B cell (primary cell): ENCODE results near the gene ELOB. TPM values are rescaled to one million over a fixed set of nuclear protein-coding genes. Genes with fewer than 3 reads are reported as not detected.

Experiments used
- ATAC-seq: fragments of 200-7000 bp; cut with Tn5 transposase; one replicate; pipeline ENCODE4 v1.10.0; 2021; ENCODE audit warnings: low read depth, mild to moderate bottlenecking, moderate number of reproducible peaks, moderate library complexity
- CTCF ChIA-PET: fragments of 350-600 bp; sonication (Branson Sonifier 250); formaldehyde crosslinking; loops from one replicate; lab custom pipeline; 2021; ENCODE audit warnings: antibody characterized with exemption, inconsistent platforms; lab: Charles Lee
- POLR2A ChIA-PET: fragments of 350-600 bp; sonication (Branson Sonifier 250); formaldehyde crosslinking; loops from one replicate; lab custom pipeline; 2021; ENCODE audit warnings: antibody characterized with exemption; lab: Charles Lee
- DNase-seq: peaks from one replicate; pipeline ENCODE4 v3.0.0; 2013
- H2AFZ ChIP-seq: 2 replicates; pipeline ENCODE4 v1.6.1; 2012; ENCODE audit warnings: mild to moderate bottlenecking, low read depth, low read length; ENCODE audit not compliant: insufficient read depth, poor library complexity, severe bottlenecking
- H3K27ac ChIP-seq, 2 donors: 1 replicate in 1 of 2; 2 replicates in 1 of 2; pipeline ENCODE4 v1.5.1; 2012 to 2013; ENCODE audit warnings: low read length in 2 of 2, mild to moderate bottlenecking in 2 of 2, moderate library complexity in 1 of 2
- H3K27me3 ChIP-seq, 4 experiments: fragments of 200-600 bp in 1 of 4; sonication (generic) in 1 of 4; replicated peaks in 1 of 4; 1 replicate in 2 of 4; 2 replicates in 2 of 4; pipeline versions ENCODE4 v1.6.1 to v1.7.0; 2013 to 2016; ENCODE audit warnings: low read length in 3 of 4, mild to moderate bottlenecking in 2 of 4, mixed read lengths in 1 of 4, moderate library complexity in 1 of 4; ENCODE audit not compliant: insufficient read depth in 4 of 4, control insufficient read depth in 3 of 4; ENCODE audit errors: control extremely low read depth in 1 of 4
- H3K36me3 ChIP-seq, 2 experiments: replicated peaks in 1 of 2; 1 replicate in 1 of 2; 2 replicates in 1 of 2; pipeline versions ENCODE4 v1.6.1 to v1.7.1; 2013; ENCODE audit warnings: low read length in 1 of 2; ENCODE audit not compliant: insufficient read depth in 2 of 2, control insufficient read depth in 1 of 2; ENCODE audit errors: control extremely low read depth in 1 of 2, extremely low read depth in 1 of 2
- H3K4me1 ChIP-seq, 2 donors: fragments of 200-600 bp in 1 of 2; sonication (generic) in 1 of 2; 1 replicate in 1 of 2; 2 replicates in 1 of 2; pipeline versions ENCODE4 v1.5.1 to v1.6.1; 2013 to 2017; ENCODE audit warnings: low read length in 2 of 2; ENCODE audit not compliant: control insufficient read depth in 2 of 2, insufficient read depth in 2 of 2
- H3K4me2 ChIP-seq: replicated peaks from 2 replicates; pipeline ENCODE3; 2012; ENCODE audit warnings: mild to moderate bottlenecking, low read depth, low read length; ENCODE audit not compliant: poor library complexity, severe bottlenecking
- H3K4me3 ChIP-seq, 5 experiments: fragments of 200-600 bp in 1 of 5; sonication (generic) in 1 of 5; 1 replicate in 3 of 5; 2 replicates in 2 of 5; pipeline versions ENCODE4 v1.5.1 to v1.7.0; 2011 to 2016; ENCODE audit warnings: low read length in 4 of 5, mild to moderate bottlenecking in 4 of 5, low read depth in 2 of 5, control low read depth in 1 of 5, moderate library complexity in 1 of 5; ENCODE audit not compliant: insufficient read depth in 1 of 5; ENCODE audit errors: control extremely low read depth in 1 of 5, extremely low read depth in 1 of 5
- H3K79me2 ChIP-seq: fragments of 200-600 bp; sonication (generic); one replicate; pipeline ENCODE4 v1.6.0; 2016; ENCODE audit warnings: low read length; ENCODE audit not compliant: control insufficient read depth, insufficient read depth
- H3K9ac ChIP-seq: fragments of 200-600 bp; sonication (generic); 2 replicates; pipeline ENCODE4 v1.6.1; 2017; ENCODE audit warnings: mild to moderate bottlenecking, low read length, moderate library complexity
- H3K9me3 ChIP-seq, 3 donors: one replicate each; pipeline versions ENCODE4 v1.6.1 to v1.7.1; 2013; ENCODE audit warnings: low read length in 2 of 3; ENCODE audit not compliant: control insufficient read depth in 2 of 3, insufficient read depth in 1 of 3; ENCODE audit errors: control extremely low read depth in 1 of 3
- H4K20me1 ChIP-seq: 2 replicates; pipeline ENCODE4 v1.6.0; 2012; ENCODE audit warnings: mild to moderate bottlenecking, low read length; ENCODE audit not compliant: insufficient read depth, control insufficient read depth, poor library complexity, severe bottlenecking
- H3K27ac Mint-ChIP-seq: one replicate; pipeline ENCODE4 v1.8.0; 2021; ENCODE audit warnings: mixed read lengths
- H3K27me3 Mint-ChIP-seq: one replicate; pipeline ENCODE4 v1.8.0; 2021; ENCODE audit warnings: mixed read lengths
- H3K4me1 Mint-ChIP-seq: one replicate; pipeline ENCODE4 v1.8.0; 2021; ENCODE audit warnings: mixed read lengths
- H3K4me3 Mint-ChIP-seq: one replicate; pipeline ENCODE4 v1.8.0; 2021; ENCODE audit warnings: mixed read lengths
- H3K9me3 Mint-ChIP-seq: one replicate; pipeline ENCODE4 v1.8.0; 2022; ENCODE audit warnings: mixed read lengths; ENCODE audit not compliant: insufficient read depth
- CTCF ChIP-seq: fragments of 200-600 bp; IDR thresholded peaks from one replicate; pipeline ENCODE4 v1.8.0; 2022; ENCODE audit warnings: antibody characterized with exemption, mild to moderate bottlenecking
- EZH2 ChIP-seq: IDR thresholded peaks from 2 replicates; pipeline ENCODE4 v1.6.1; 2012; ENCODE audit warnings: borderline replicate concordance, low read depth, mild to moderate bottlenecking, moderate library complexity, low read length; ENCODE audit not compliant: insufficient read depth, poor library complexity, severe bottlenecking
- WGBS: methylation state at CpG from one replicate; pipeline ENCODE4 v1.1.5; 2013; ENCODE audit warnings: missing lambda C conversion rate; ENCODE audit not compliant: insufficient coverage; 5-methylcytosine and 5-hydroxymethylcytosine counted together
- intact Hi-C: fragments of 100-400 bp; cut with micrococcal nuclease; formaldehyde crosslinking; loops from one replicate; pipeline ENCODE4 v1.10.0; 2022
- polyA plus RNA-seq: library from polyadenylated mRNA; depleted of rRNA; stranded (reverse); fragments of >200 nt; gene quantifications from 2 replicates; pipeline ENCODE4 v1.2.3, GENCODE V29; 2012
- total RNA-seq, 2 donors: library from RNA; stranded (reverse); fragments of 120-200 nt in 1 of 2; gene quantifications; 1 replicate in 1 of 2; 2 replicates in 1 of 2; pipeline versions ENCODE4 v1.2.3 to v1.2.4, GENCODE V29; 2013 to 2022

The ELOB gene
- total and polyA plus RNA-seq, 2 donors (not counting 1 experiment from before 2014, with no cell fraction given) = 93.1 to 136 TPM

GRCh38 chr16:2751577-2752034, 25.5 kb downstream of the ELOB start:
- Histone ChIP-seq H4K20me1 (peaks cover 38% of the 10 kb centered on the region), H3K4me1 (peaks cover 36 to 45% of the 10 kb centered on the region in 2 donors), H2AFZ (peak overlapping the region; percentile 99), H3K4me2 (peak overlapping the region; percentile 97), H3K27me3 (no peaks in the 10 kb centered on the region), H3K9me3 (peaks cover 0 to 10% (median 3%) of the 10 kb centered on the region in 3 donors), H3K9ac (peak overlapping the region; percentile 92), H3K27ac (peak overlapping the region; percentile 95 to 98), H3K36me3 (peaks cover 0 to 4% of the 10 kb centered on the region in 2 experiments), H3K4me3 (peak overlapping the region in 4 of 5 experiments; percentile 68 to 97 (median 80)), H3K79me2 (peaks cover 58% of the 10 kb centered on the region)
- ChIA-PET POLR2A (interaction anchor here (3.5 kb wide), 1 partner anchor 26 kb away, joined by 31 read pairs; the partner anchor contains the start of gene ELOB), CTCF (no interaction called here)
- Mint-ChIP-seq H3K4me1 (peaks cover 44% of the 10 kb centered on the region), H3K27ac (peak overlapping the region; percentile 99), H3K9me3 (peaks cover 2% of the 10 kb centered on the region), H3K27me3 (no peaks in the 10 kb centered on the region), H3K4me3 (peak overlapping the region; percentile 95)
- DNase-seq (no peak), ATAC-seq (no peak)
- TF ChIP-seq EZH2 (no peak), CTCF (no peak)
- intact Hi-C loops = loop anchor here (1.0 to 5.0 kb wide), 5 partner anchors 26 to 271 kb away; partner anchors contain the start of genes ELOB, FLYWCH1, FLYWCH2 and HCFC1R1
- WGBS = 59% methylated on average over 20 of the region's 23 CpGs

- ChIA-PET POLR2A (no interaction called here), CTCF (no interaction called here)
- peaks cover 26 to 30% of the 10 kb centered on the region in 2 donors for H3K4me1 ChIP-seq
- H3K4me3 ChIP-seq = no peak overlapping the region
- intact Hi-C loops = loop anchor here (5.0 kb wide), 1 partner anchor 272 kb away; the partner anchor contains the start of genes HCFC1R1, THOC6 and TNFRSF12A
- peaks cover 22% of the 10 kb centered on the region for H4K20me1 ChIP-seq
- WGBS = 91% methylated on average over 4 of the region's 6 CpGs
- ATAC-seq = no peak
- H3K36me3 ChIP-seq = peaks cover 0 to 4% of the 10 kb centered on the region in 2 experiments
- H3K27ac ChIP-seq = no peak overlapping the region
- Mint-ChIP-seq H3K4me3 (no peak overlapping the region), H3K27me3 (no peaks in the 10 kb centered on the region), H3K9me3 (peaks cover 2% of the 10 kb centered on the region), H3K4me1 (peaks cover 29% of the 10 kb centered on the region), H3K27ac (peak overlapping the region; percentile 20)
- no peak for DNase-seq
- H3K27me3 ChIP-seq = no peaks in the 10 kb centered on the region
- no peak overlapping the region for H3K4me2 ChIP-seq
- H3K9ac ChIP-seq = no peak overlapping the region
- peaks cover 41% of the 10 kb centered on the region for H3K79me2 ChIP-seq
- H3K9me3 ChIP-seq = peaks cover 0 to 10% (median 3%) of the 10 kb centered on the region in 3 donors
- no peak overlapping the region for H2AFZ ChIP-seq
- no peak for TF ChIP-seq EZH2
- TF ChIP-seq CTCF = no peak
Measured at GRCh38 chr16:2749936-2750335, 27.1 kb downstream of the ELOB start.
